ENCODE data around the gene SERTM2.

GRCh38 chrX:111519215-111519614, 7.8 kb downstream of the SERTM2 start:
- TF ChIP-seq, protein P1, sequence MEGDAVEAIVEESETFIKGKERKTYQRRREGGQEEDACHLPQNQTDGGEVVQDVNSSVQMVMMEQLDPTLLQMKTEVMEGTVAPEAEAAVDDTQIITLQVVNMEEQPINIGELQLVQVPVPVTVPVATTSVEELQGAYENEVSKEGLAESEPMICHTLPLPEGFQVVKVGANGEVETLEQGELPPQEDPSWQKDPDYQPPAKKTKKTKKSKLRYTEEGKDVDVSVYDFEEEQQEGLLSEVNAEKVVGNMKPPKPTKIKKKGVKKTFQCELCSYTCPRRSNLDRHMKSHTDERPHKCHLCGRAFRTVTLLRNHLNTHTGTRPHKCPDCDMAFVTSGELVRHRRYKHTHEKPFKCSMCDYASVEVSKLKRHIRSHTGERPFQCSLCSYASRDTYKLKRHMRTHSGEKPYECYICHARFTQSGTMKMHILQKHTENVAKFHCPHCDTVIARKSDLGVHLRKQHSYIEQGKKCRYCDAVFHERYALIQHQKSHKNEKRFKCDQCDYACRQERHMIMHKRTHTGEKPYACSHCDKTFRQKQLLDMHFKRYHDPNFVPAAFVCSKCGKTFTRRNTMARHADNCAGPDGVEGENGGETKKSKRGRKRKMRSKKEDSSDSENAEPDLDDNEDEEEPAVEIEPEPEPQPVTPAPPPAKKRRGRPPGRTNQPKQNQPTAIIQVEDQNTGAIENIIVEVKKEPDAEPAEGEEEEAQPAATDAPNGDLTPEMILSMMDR (IDR thresholded peaks at IDR 0.05) = no peak
- TF ChIP-seq POLR2A (IDR thresholded peaks at IDR 0.05) = no peak
